Suprapubic skin (tissue), 3 donors: ENCODE measurements around the gene STAB2.

Experiments
- CTCF ChIP-seq, 2 donors: fragments of 200-600 bp in 1 of 2; fragments of 450-650 bp in 1 of 2; sonication (generic) in 1 of 2; IDR thresholded peaks; one replicate each; pipeline ENCODE4 v1.5.1; 2016 to 2019; ENCODE audit warnings: antibody characterized with exemption in 2 of 2, mild to moderate bottlenecking in 1 of 2, moderate library complexity in 1 of 2
- EP300 ChIP-seq: sonication (generic); formaldehyde crosslinking; IDR thresholded peaks from one replicate; pipeline ENCODE4 v1.6.1; 2017; ENCODE audit warnings: antibody characterized with exemption
- POLR2A ChIP-seq, 2 donors: fragments of 450-650 bp; IDR thresholded peaks; one replicate each; pipeline ENCODE4 v1.6.1; 2017; ENCODE audit warnings: antibody characterized with exemption in 2 of 2, mild to moderate bottlenecking in 2 of 2, moderate library complexity in 2 of 2

GRCh38 chr12:103673487-103673886 is 86.4 kb downstream of the STAB2 start:
- no peak for TF ChIP-seq CTCF (IDR thresholded peaks at IDR 0.05)
- no peak for TF ChIP-seq EP300
- no peak for TF ChIP-seq POLR2A (IDR thresholded peaks at IDR 0.05)
